K562 treated with DMSO at 1 percent for 48 hours (cell line): ENCODE measurements around the gene RPH3AL. TPM values are rescaled to one million over a fixed set of nuclear protein-coding genes. Genes with fewer than 3 reads are reported as not detected.

ENCODE experiments used
- total RNA-seq: library from RNA; unstranded; fragments of 300-600 nt; gene quantifications from 2 replicates; pipeline ENCODE4 v1.2.3, GENCODE V29; 2022; ENCODE audit warnings: low replicate concordance; ENCODE audit errors: extremely low read depth

Gene RPH3AL
- not detected in 2 replicates for total RNA-seq

GRCh38 chr17:352421-353212, at the start of gene RPH3AL:
Gene RPH3AL (minus strand): TSS chr17:352807. CDS start chr17:327543, 25,264 bp downstream.

GRCh38 chr17:181245-182049, 171.2 kb downstream of the RPH3AL start, which contains the start of gene DOC2B:
Gene DOC2B (minus strand): TSS chr17:181650. CDS start chr17:181479, 171 bp downstream.

Other genes with a start within 250 kb of the RPH3AL start
- gene SCGB1C2, start 215.2 kb downstream of the RPH3AL start, total RNA-seq = not detected in 2 replicates
- not detected in 2 replicates for gene DOC2B, start 171.2 kb downstream of the RPH3AL start, total RNA-seq
- not detected in 2 replicates for gene RFLNB, start 93.1 kb upstream of the RPH3AL start, total RNA-seq